Sigmoid colon (tissue), 7 donors: Measurements from ENCODE around the gene UROC1. TPM values are rescaled to one million over a fixed set of nuclear protein-coding genes. Genes with fewer than 3 reads are reported as not detected.

Experiments
- DNase-seq: peaks from one replicate; pipeline ENCODE4 v3.0.0-alpha.2; 2019
- H3K27ac ChIP-seq, 4 donors: fragments of 200-600 bp; sonication (generic); one replicate each; pipeline ENCODE4 v1.5.1; 2016 to 2019; ENCODE audit warnings: mild to moderate bottlenecking in 1 of 4
- H3K27me3 ChIP-seq, 3 donors: fragments of 200-600 bp; sonication (generic); one replicate each; pipeline ENCODE4 v1.5.1; 2019; ENCODE audit warnings: mild to moderate bottlenecking in 1 of 3
- H3K36me3 ChIP-seq, 4 donors: fragments of 200-600 bp; sonication (generic); one replicate each; pipeline ENCODE4 v1.5.1; 2016 to 2019
- H3K4me1 ChIP-seq, 4 donors: fragments of 200-600 bp; sonication (generic); one replicate each; pipeline ENCODE4 v1.5.1; 2017 to 2019
- H3K4me3 ChIP-seq, 4 donors: fragments of 200-600 bp; sonication (generic); one replicate each; pipeline ENCODE4 v1.5.1; 2017 to 2019; ENCODE audit warnings: mild to moderate bottlenecking in 2 of 4, moderate library complexity in 1 of 4
- H3K9me3 ChIP-seq, 4 donors: fragments of 200-600 bp in 3 of 4; sonication (generic) in 3 of 4; one replicate each; pipeline versions ENCODE4 v1.5.1 to v1.6.1; 2013 to 2019
- CTCF ChIP-seq, 4 experiments: fragments of 450-650 bp in 3 of 4; fragments of 200-600 bp in 1 of 4; IDR thresholded peaks; one replicate each; pipeline ENCODE4 v1.5.1; 2016 to 2019; ENCODE audit warnings: antibody characterized with exemption in 4 of 4, mild to moderate bottlenecking in 3 of 4, moderate library complexity in 2 of 4
- EP300 ChIP-seq, 4 donors: sonication (generic); formaldehyde crosslinking; IDR thresholded peaks; one replicate each; pipeline ENCODE4 v1.6.1; 2017; ENCODE audit warnings: antibody characterized with exemption in 4 of 4
- POLR2A ChIP-seq, 2 donors: fragments of 450-650 bp; IDR thresholded peaks; one replicate each; pipeline ENCODE4 v1.6.1; 2016; ENCODE audit warnings: antibody characterized with exemption in 2 of 2, mild to moderate bottlenecking in 2 of 2, moderate library complexity in 2 of 2
- POLR2AphosphoS5 ChIP-seq, 4 donors: sonication (generic); formaldehyde crosslinking; IDR thresholded peaks; one replicate each; pipeline ENCODE4 v1.6.1; 2017; ENCODE audit warnings: antibody characterized with exemption in 4 of 4
- WGBS, 2 donors: extraction: QIAGEN DNeasy Blood & Tissue Kit; methylation state at CpG; one replicate each; pipeline ENCODE4 v1.1.7; 2013; 5-methylcytosine and 5-hydroxymethylcytosine counted together
- intact Hi-C: fragments of 100-400 bp; cut with DNase I; formaldehyde crosslinking; loops from one replicate; pipeline ENCODE4 v1.15.1; 2023
- polyA plus RNA-seq, 3 donors: library from polyadenylated mRNA; stranded (reverse); fragments of 200-250 nt; gene quantifications; one replicate each; pipeline ENCODE4 v1.2.3, GENCODE V29; 2013
- total RNA-seq, 4 donors: library from RNA; depleted of rRNA; stranded (reverse); fragments of >200 nt; gene quantifications; one replicate each; pipeline ENCODE4 v1.1.0, GENCODE V29; 2016
- donor health status: healthy with polysubstance abuse.
- donor health status: Bipolar disorder and iron deficiency.
- donor health status: healthy.

UROC1 gene
- total and polyA plus RNA-seq, 7 donors: 0.03 TPM; not detected in 6

GRCh38 chr3:126496894-126497850 is 20.4 kb downstream of the UROC1 start:
- no peak overlapping the region for H3K27ac ChIP-seq
- WGBS, 2 donors: 66 to 71% methylated on average over 21 of the region's 21 CpGs
- intact Hi-C loops: no loop called here
- H3K36me3 ChIP-seq: no peaks in the 10 kb centered on the region
- H3K27me3 ChIP-seq: no peaks in the 10 kb centered on the region
- no peaks in the 10 kb centered on the region for H3K9me3 ChIP-seq
- DNase-seq: no peak
- H3K4me3 ChIP-seq: no peak overlapping the region
- no peaks in the 10 kb centered on the region for H3K4me1 ChIP-seq
- TF ChIP-seq EP300 (IDR thresholded peaks at IDR 0.05) (no peak), POLR2AphosphoS5 (IDR thresholded peaks at IDR 0.05) (no peak), POLR2A (IDR thresholded peaks at IDR 0.05) (no peak), CTCF (IDR thresholded peaks at IDR 0.05) (no peak)

GRCh38 chr3:126495786-126496185 is 21.8 kb downstream of the UROC1 start:
- Histone ChIP-seq H3K9me3 (no peaks in the 10 kb centered on the region), H3K4me1 (no peaks in the 10 kb centered on the region), H3K27me3 (no peaks in the 10 kb centered on the region), H3K36me3 (no peaks in the 10 kb centered on the region), H3K4me3 (no peak overlapping the region), H3K27ac (no peak overlapping the region)
- DNase-seq: no peak
- intact Hi-C loops: no loop called here
- TF ChIP-seq POLR2A (IDR thresholded peaks at IDR 0.05): no peak
- no peak for TF ChIP-seq CTCF (IDR thresholded peaks at IDR 0.05)
- no peak for TF ChIP-seq POLR2AphosphoS5 (IDR thresholded peaks at IDR 0.05)
- TF ChIP-seq EP300 (IDR thresholded peaks at IDR 0.05): no peak
- 93 to 95% methylated on average over 8 of the region's 8 CpGs for WGBS, 2 donors

DNA sequence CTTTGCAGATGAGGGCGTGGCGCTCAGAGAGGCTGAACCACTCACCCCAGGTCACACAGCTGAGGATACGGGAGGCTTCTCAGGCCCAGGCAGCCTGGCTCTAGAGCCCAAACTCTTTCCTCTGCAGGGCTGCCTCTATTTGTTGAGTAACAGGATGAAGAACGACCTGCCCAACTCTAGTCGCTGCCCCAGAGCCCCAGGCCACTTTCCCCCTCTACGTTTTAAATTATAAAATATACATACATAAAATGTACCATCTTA is 22.7 kb downstream of the UROC1 start:
- no peak for DNase-seq
- intact Hi-C loops: no loop called here
- Histone ChIP-seq H3K27me3 (no peaks in the 10 kb centered on the region), H3K36me3 (no peaks in the 10 kb centered on the region), H3K27ac (no peak overlapping the region), H3K9me3 (no peaks in the 10 kb centered on the region), H3K4me3 (no peak overlapping the region), H3K4me1 (no peaks in the 10 kb centered on the region)
- 84 to 88% methylated on average over 6 of the region's 6 CpGs for WGBS, 2 donors
- TF ChIP-seq POLR2AphosphoS5 (IDR thresholded peaks at IDR 0.05) (no peak), POLR2A (IDR thresholded peaks at IDR 0.05) (no peak), CTCF (IDR thresholded peaks at IDR 0.05) (no peak), EP300 (IDR thresholded peaks at IDR 0.05) (no peak)

DNA sequence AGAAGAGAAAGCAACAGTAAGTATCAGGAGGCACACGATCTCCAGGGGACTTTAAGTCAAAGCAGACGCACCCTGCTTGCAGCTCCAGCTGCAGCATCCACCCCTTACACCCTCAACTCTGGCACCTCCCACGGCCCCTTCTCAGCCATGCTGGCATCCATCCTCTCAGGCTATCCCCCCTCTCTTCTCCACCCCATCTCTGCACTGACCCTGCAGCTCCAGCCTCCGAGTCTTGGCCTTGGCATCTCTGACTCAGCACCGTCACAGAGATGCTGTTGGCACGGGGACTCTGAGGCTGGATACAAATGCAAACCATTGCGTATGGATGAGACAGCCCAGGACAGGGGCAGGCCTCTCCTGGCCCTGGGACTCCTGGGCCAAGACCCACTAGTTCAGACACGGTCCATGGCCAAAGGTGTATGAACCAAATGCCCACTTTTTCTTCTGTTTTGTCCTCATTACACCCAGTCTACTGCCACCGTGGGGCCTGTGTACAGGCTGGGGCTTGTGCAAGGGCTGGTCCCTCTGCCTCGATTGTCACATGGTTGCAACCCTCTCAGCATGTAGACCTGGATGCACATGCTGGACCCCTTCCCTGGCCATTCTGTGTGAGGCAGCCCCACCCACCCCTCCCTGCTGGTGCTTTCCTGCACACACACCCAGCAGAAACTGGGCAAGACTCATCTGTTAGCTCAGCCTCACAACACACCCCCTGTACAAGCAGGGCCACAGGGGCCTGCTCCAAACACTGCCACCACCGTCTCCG is 23.2 kb downstream of the UROC1 start:
- TF ChIP-seq EP300 (IDR thresholded peaks at IDR 0.05) (no peak), POLR2AphosphoS5 (IDR thresholded peaks at IDR 0.05) (no peak), POLR2A (IDR thresholded peaks at IDR 0.05) (no peak), CTCF (IDR thresholded peaks at IDR 0.05) (no peak)
- H3K27ac ChIP-seq: no peak overlapping the region
- H3K27me3 ChIP-seq: no peaks in the 10 kb centered on the region
- H3K9me3 ChIP-seq: no peaks in the 10 kb centered on the region
- WGBS, 2 donors: 57 to 69% methylated on average over 12 of the region's 12 CpGs
- DNase-seq: no peak
- no peak overlapping the region for H3K4me3 ChIP-seq
- H3K36me3 ChIP-seq: no peaks in the 10 kb centered on the region
- intact Hi-C loops: no loop called here
- H3K4me1 ChIP-seq: no peaks in the 10 kb centered on the region
